CD14-positive monocyte (primary cell): ENCODE measurements around the gene TMEM236. TPM values are rescaled to one million over a fixed set of nuclear protein-coding genes. Genes with fewer than 3 reads are reported as not detected.

Source experiments
- DNase-seq, 3 donors: peaks; one replicate each; pipeline ENCODE4 v3.0.0-alpha.2; 2011 to 2022
- H2AFZ ChIP-seq: 2 replicates; pipeline ENCODE4 v1.6.0; 2012; ENCODE audit warnings: mild to moderate bottlenecking, low read depth, low read length, inconsistent platforms; ENCODE audit not compliant: insufficient read depth, poor library complexity, severe bottlenecking
- H3K27ac ChIP-seq, 2 donors: 1 replicate in 1 of 2; 2 replicates in 1 of 2; pipeline ENCODE4 v1.5.1; 2012 to 2013; ENCODE audit warnings: low read length in 2 of 2, control low read depth in 1 of 2, inconsistent platforms in 1 of 2, low read depth in 1 of 2, mild to moderate bottlenecking in 1 of 2
- H3K27me3 ChIP-seq, 2 donors: one replicate each; pipeline versions ENCODE4 v1.6.0 to v1.6.1; 2011 to 2013; ENCODE audit warnings: low read length in 2 of 2; ENCODE audit not compliant: control insufficient read depth in 2 of 2, insufficient read depth in 2 of 2
- H3K36me3 ChIP-seq, 2 donors: replicated peaks in 1 of 2; 1 replicate in 1 of 2; 2 replicates in 1 of 2; pipeline versions ENCODE4 v1.5.1 to v1.6.1; 2012 to 2013; ENCODE audit warnings: low read length in 2 of 2, control low read depth in 1 of 2, inconsistent platforms in 1 of 2, mild to moderate bottlenecking in 1 of 2; ENCODE audit not compliant: insufficient read depth in 2 of 2, control insufficient read depth in 1 of 2
- H3K4me1 ChIP-seq, 2 donors: 1 replicate in 1 of 2; 2 replicates in 1 of 2; pipeline versions ENCODE4 v1.5.1 to v1.6.1; 2012 to 2013; ENCODE audit warnings: low read length in 2 of 2, control low read depth in 1 of 2, inconsistent platforms in 1 of 2, mild to moderate bottlenecking in 1 of 2, moderate library complexity in 1 of 2; ENCODE audit not compliant: insufficient read depth in 2 of 2, control insufficient read depth in 1 of 2
- H3K4me2 ChIP-seq: replicated peaks from 2 replicates; pipeline ENCODE3; 2012; ENCODE audit warnings: low read length, moderate library complexity, mild to moderate bottlenecking; ENCODE audit not compliant: poor library complexity, severe bottlenecking; ENCODE audit errors: extremely low read depth
- H3K4me3 ChIP-seq, 3 experiments: fragments of 200-600 bp in 1 of 3; sonication (generic) in 1 of 3; replicated peaks in 1 of 3; 1 replicate in 2 of 3; 2 replicates in 1 of 3; pipeline ENCODE4 v1.5.1; 2011 to 2013; ENCODE audit warnings: low read length in 3 of 3, mild to moderate bottlenecking in 3 of 3, control low read depth in 2 of 3, low read depth in 2 of 3, inconsistent platforms in 1 of 3, moderate library complexity in 1 of 3
- H3K79me2 ChIP-seq: 2 replicates; pipeline ENCODE4 v1.6.0; 2012; ENCODE audit warnings: mild to moderate bottlenecking, control low read depth, inconsistent platforms, low read length, moderate library complexity; ENCODE audit not compliant: insufficient read depth
- H3K9ac ChIP-seq: 2 replicates; pipeline ENCODE4 v1.6.0; 2017; ENCODE audit warnings: low read length, mild to moderate bottlenecking; ENCODE audit not compliant: insufficient read depth, poor library complexity, severe bottlenecking
- H3K9me3 ChIP-seq, 2 donors: replicated peaks in 1 of 2; 1 replicate in 1 of 2; 2 replicates in 1 of 2; pipeline versions ENCODE4 v1.5.1 to v1.6.1; 2012 to 2013; ENCODE audit warnings: low read length in 2 of 2, control low read depth in 1 of 2; ENCODE audit not compliant: control insufficient read depth in 1 of 2, insufficient read depth in 1 of 2
- H4K20me1 ChIP-seq: 2 replicates; pipeline ENCODE4 v1.6.0; 2012; ENCODE audit warnings: mild to moderate bottlenecking, low read length, control low read depth, moderate library complexity; ENCODE audit not compliant: insufficient read depth
- H3K27ac Mint-ChIP-seq, 7 donors: one replicate each; pipeline ENCODE4 v1.8.0; 2020; ENCODE audit warnings: mild to moderate bottlenecking in 7 of 7, mixed read lengths in 7 of 7, moderate library complexity in 6 of 7, inconsistent platforms in 2 of 7
- H3K27me3 Mint-ChIP-seq, 3 donors: one replicate each; pipeline ENCODE4 v1.8.0; 2021 to 2022; ENCODE audit warnings: low read depth in 3 of 3, mild to moderate bottlenecking in 3 of 3, mixed read lengths in 3 of 3, moderate library complexity in 3 of 3, inconsistent platforms in 1 of 3
- H3K36me3 Mint-ChIP-seq, 2 donors: one replicate each; pipeline ENCODE4 v1.8.0; 2020; ENCODE audit warnings: mixed read lengths in 2 of 2, inconsistent platforms in 1 of 2, mild to moderate bottlenecking in 1 of 2
- H3K4me1 Mint-ChIP-seq: one replicate; pipeline ENCODE4 v1.8.0; 2020; ENCODE audit warnings: mild to moderate bottlenecking, mixed read lengths
- H3K4me3 Mint-ChIP-seq, 2 donors: one replicate each; pipeline ENCODE4 v1.8.0; 2020; ENCODE audit warnings: mild to moderate bottlenecking in 2 of 2, mixed read lengths in 2 of 2, moderate library complexity in 1 of 2
- H3K9me3 Mint-ChIP-seq, 7 donors: one replicate each; pipeline ENCODE4 v1.8.0; 2020 to 2022; ENCODE audit warnings: mixed read lengths in 7 of 7, mild to moderate bottlenecking in 6 of 7, moderate library complexity in 6 of 7, inconsistent platforms in 2 of 7
- CTCF ChIP-seq: fragments of 200-600 bp; IDR thresholded peaks from one replicate; pipeline ENCODE4 v1.8.0; 2022; ENCODE audit warnings: antibody characterized with exemption, mild to moderate bottlenecking
- WGBS: methylation state at CpG from one replicate; pipeline ENCODE4 v1.1.5; 2013; ENCODE audit warnings: missing lambda C conversion rate; ENCODE audit not compliant: insufficient coverage; 5-methylcytosine and 5-hydroxymethylcytosine counted together
- intact Hi-C, 2 donors: fragments of 100-400 bp; cut with micrococcal nuclease; formaldehyde crosslinking; loops; one replicate each; pipeline versions ENCODE4 v1.15.0 to v1.15.1; 2023
- polyA plus RNA-seq, 3 donors: library from polyadenylated mRNA; depleted of rRNA in 1 of 3; unstranded in 2 of 3; stranded (reverse) in 1 of 3; fragments of 300-500 nt in 2 of 3; fragments of >200 nt in 1 of 3; fragmentation: Illumina TruSeq in 2 of 3; gene quantifications; 1 replicate in 2 of 3; 2 replicates in 1 of 3; pipeline ENCODE4 v1.2.3, GENCODE V29; 2012 to 2021

The TMEM236 gene
- polyA plus RNA-seq, 3 donors: 0.08 TPM; not detected in 2

- no peaks in the 10 kb centered on the region for H3K36me3 Mint-ChIP-seq
- peak overlapping the region; percentile 81 to 95 (median 91) for H3K27ac Mint-ChIP-seq
- H3K4me1 Mint-ChIP-seq: peaks cover 46% of the 10 kb centered on the region
- H3K4me2 ChIP-seq: peak overlapping the region; percentile 43
- H3K4me1 ChIP-seq: peaks cover 38 to 42% of the 10 kb centered on the region in 2 donors
- H3K4me3 ChIP-seq: peak overlapping the region in 1 of 3 experiments; percentile 23
- no peak overlapping the region for H2AFZ ChIP-seq
- no peaks in the 10 kb centered on the region for H3K9me3 ChIP-seq
- no peak overlapping the region for H3K9ac ChIP-seq
- no peaks in the 10 kb centered on the region for H3K36me3 ChIP-seq
- H3K79me2 ChIP-seq: no peaks in the 10 kb centered on the region
- no peak for TF ChIP-seq CTCF
- H3K27me3 ChIP-seq: no peaks in the 10 kb centered on the region
- peak overlapping the region in 1 of 2 donors; percentile 67 for H3K27ac ChIP-seq
- intact Hi-C loops: loop anchor here in 1 of 2 donors (10.0 kb wide), 1 partner anchor 49 kb away; no protein-coding TSS in a partner anchor
- DNase-seq: peak; percentile 73 to 94 (median 91)
- no CpG with 5 or more reads among the region's 5 CpGs for WGBS
- peak overlapping the region in 1 of 2 donors; percentile 39 for H3K4me3 Mint-ChIP-seq
- H3K27me3 Mint-ChIP-seq: peaks cover 1 to 8% (median 3%) of the 10 kb centered on the region in 3 donors
- H3K9me3 Mint-ChIP-seq: no peaks in the 10 kb centered on the region
- no peaks in the 10 kb centered on the region for H4K20me1 ChIP-seq
Measured at GRCh38 chr10:17785276-17785930, 33.4 kb downstream of the TMEM236 start.

GRCh38 chr10:17787087-17787961 is 35.3 kb downstream of the TMEM236 start:
- Histone ChIP-seq H2AFZ (no peak overlapping the region), H3K79me2 (no peaks in the 10 kb centered on the region), H3K4me1 (peaks cover 42 to 47% of the 10 kb centered on the region in 2 donors), H3K9ac (no peak overlapping the region), H3K27ac (no peak overlapping the region), H3K4me3 (no peak overlapping the region), H3K4me2 (no peak overlapping the region), H3K27me3 (no peaks in the 10 kb centered on the region), H3K36me3 (no peaks in the 10 kb centered on the region), H4K20me1 (no peaks in the 10 kb centered on the region), H3K9me3 (no peaks in the 10 kb centered on the region)
- Mint-ChIP-seq H3K4me3 (no peak overlapping the region), H3K9me3 (peaks cover 0 to 2% (median 0%) of the 10 kb centered on the region in 7 donors), H3K36me3 (no peaks in the 10 kb centered on the region), H3K27ac (peak overlapping the region in 1 of 7 donors; percentile 77), H3K4me1 (peaks cover 54% of the 10 kb centered on the region), H3K27me3 (peaks cover 1 to 7% (median 2%) of the 10 kb centered on the region in 3 donors)
- intact Hi-C loops: loop anchor here in 1 of 2 donors (10.0 kb wide), 1 partner anchor 47 kb away; no protein-coding TSS in a partner anchor
- TF ChIP-seq CTCF: no peak
- 100% methylated on average over 8 of the region's 13 CpGs for WGBS
- no peak for DNase-seq
